ENCODE results near the gene SKI.

The SKI gene

GRCh38 chr1:2282556-2283270, 54.6 kb downstream of the SKI start:
- TF ChIP-seq CTCF (conservative IDR thresholded peaks at IDR 0.05; ENCODE audit: low read depth, low read length) = no peak
- no peak overlapping the region for H3K4me3 ChIP-seq (ENCODE audit: low read depth, low read length)
- DNase-seq (ENCODE audit: low read depth) = no peak

GRCh38 chr1:2283371-2283990, 55.4 kb downstream of the SKI start:
- DNase-seq (ENCODE audit: low read depth) = no peak
- TF ChIP-seq CTCF (conservative IDR thresholded peaks at IDR 0.05; ENCODE audit: low read depth, low read length) = no peak
- no peak overlapping the region for H3K4me3 ChIP-seq (ENCODE audit: low read depth, low read length)

GRCh38 chr1:2283991-2284895, 56.1 kb downstream of the SKI start:
- no peak for TF ChIP-seq CTCF (conservative IDR thresholded peaks at IDR 0.05; ENCODE audit: low read depth, low read length)
- H3K4me3 ChIP-seq (ENCODE audit: low read depth, low read length) = no peak overlapping the region
- peak; percentile 53 for DNase-seq (ENCODE audit: low read depth)

GRCh38 chr1:2284932-2285331, 56.8 kb downstream of the SKI start:
- DNase-seq (ENCODE audit: low read depth) = no peak
- no peak for TF ChIP-seq CTCF (conservative IDR thresholded peaks at IDR 0.05; ENCODE audit: low read depth, low read length)
- no peak overlapping the region for H3K4me3 ChIP-seq (ENCODE audit: low read depth, low read length)

GRCh38 chr1:2286923-2287322, 58.8 kb downstream of the SKI start:
- DNase-seq (ENCODE audit: low read depth) = no peak
- no peak for TF ChIP-seq CTCF (conservative IDR thresholded peaks at IDR 0.05; ENCODE audit: low read depth, low read length)
- no peak overlapping the region for H3K4me3 ChIP-seq (ENCODE audit: low read depth, low read length)

- no peak for TF ChIP-seq CTCF (conservative IDR thresholded peaks at IDR 0.05; ENCODE audit: low read depth, low read length)
These were observed 59.5 kb downstream of the SKI start for GRCh38 chr1:2287649-2288048.

More at GRCh38 chr1:2287649-2288048, 59.5 kb downstream of the SKI start:
- H3K4me3 ChIP-seq (ENCODE audit: low read depth, low read length) = no peak overlapping the region
- no peak for DNase-seq (ENCODE audit: low read depth)

All from choroid plexus epithelial cell (primary cell).